HTR-8/SVneo (cell line): ENCODE results near the gene FYB1.
A peak's percentile ranks its signal among the peaks of the same experiment; 100 is the strongest.
"Not testable (repeated sequence)": the region's sequence is repeated elsewhere in the genome, so short reads cannot be mapped to it uniquely, and the experiment has no call there.

Source experiments
- DNase-seq: peaks from one replicate; pipeline ENCODE4 v3.0.0; 2011; ENCODE audit warnings: low spot score, mixed read lengths; ENCODE audit not compliant: insufficient read length
- FAIRE-seq: peaks from 2 replicates; lab custom pipeline; 2011; peaks lifted over from hg19 to GRCh38; lab: Jason Lieb, UNC

The FYB1 gene

GRCh38 chr5:39219437-39219836, at the start of gene FYB1:
TSS of gene FYB1 (minus strand) at chr5:39219563. CDS start at chr5:39202960, 16,603 bp downstream.
- DNase-seq: no peak
- FAIRE-seq: no peak

GRCh38 chr5:39267186-39267585, 47.8 kb upstream of the FYB1 start:
- no peak for FAIRE-seq
- DNase-seq: no peak

DNA sequence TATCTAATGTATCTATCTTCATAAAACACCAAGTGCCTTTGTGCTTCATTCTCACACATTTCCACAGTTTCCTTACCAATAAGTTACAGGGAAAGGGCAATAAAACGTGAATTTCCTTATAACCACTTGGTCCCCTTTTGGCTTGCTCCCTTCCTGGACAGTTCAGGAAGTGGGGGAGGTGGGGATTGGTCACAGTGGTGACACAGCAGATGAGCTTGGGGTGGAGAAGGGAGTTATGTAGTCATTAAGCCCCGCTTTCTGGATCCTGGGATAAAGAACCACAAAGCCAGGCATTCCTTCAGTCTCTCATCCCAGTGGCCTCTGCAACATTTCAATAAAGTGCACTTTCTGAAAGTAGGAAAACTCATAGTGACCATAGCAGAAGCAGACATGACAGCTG, 47.1 kb upstream of the FYB1 start:
- FAIRE-seq (peak; percentile 46), DNase-seq (no peak)

DNA sequence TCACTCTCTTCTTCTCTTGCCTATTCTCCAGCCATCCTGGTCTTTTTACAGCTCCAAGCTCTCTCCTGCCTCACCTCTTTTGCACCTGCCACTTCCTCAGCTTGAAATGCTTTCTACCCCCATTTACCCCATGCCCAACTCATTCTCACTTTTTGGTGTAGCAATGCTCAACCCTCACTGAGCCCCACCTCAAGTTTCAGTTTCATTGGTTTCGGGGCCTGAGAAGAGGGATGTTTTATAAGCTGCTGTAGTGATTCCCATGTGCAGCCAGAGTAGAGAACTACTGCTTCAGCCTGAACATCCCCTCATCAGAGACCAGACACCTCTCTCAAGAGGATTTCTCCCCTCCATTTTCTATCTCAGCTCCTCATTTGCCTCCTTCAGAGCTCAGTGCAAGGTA, 45.2 kb upstream of the FYB1 start:
- no peak for DNase-seq
- no peak for FAIRE-seq

GRCh38 chr5:39262981-39263380, 43.6 kb upstream of the FYB1 start:
- FAIRE-seq (no peak), DNase-seq (no peak)

DNA sequence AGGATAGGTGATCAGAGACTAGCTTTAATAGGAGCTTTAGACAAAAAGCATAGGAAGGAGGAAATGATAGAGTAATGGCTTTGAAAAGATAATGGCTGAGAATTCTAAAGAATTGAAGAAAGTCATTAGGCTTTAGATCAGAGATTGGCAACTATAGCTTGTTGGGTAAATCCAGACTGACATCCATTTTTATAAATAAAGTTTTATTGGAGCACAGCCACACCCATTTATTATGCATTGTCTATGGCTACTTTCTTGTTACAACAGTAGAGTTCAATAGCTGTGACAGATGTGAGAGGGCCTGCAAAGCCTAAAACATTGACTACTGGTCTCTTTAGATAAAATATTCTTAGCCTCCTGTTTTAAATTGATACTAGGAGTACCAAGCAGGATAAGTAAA, 40.7 kb upstream of the FYB1 start:
- no peak for FAIRE-seq
- no peak for DNase-seq

DNA sequence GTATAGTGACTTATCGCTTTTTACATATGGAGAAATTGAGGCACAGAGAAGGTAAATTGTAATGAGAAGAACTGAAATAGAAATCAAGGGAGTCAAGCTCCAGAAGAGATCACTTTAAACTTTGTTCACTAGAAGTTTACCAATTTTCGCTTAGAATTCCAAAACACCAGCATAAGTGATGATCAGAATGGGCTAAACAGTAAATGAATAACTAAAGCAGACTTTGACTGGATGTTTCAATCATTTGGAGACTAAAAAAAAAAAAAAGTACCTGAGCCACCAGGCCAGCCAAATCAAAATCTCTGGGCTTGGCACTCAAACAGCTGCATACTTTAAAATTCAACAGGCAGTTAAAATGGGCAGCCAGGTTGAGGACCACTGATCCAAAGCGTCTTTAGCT, 38.2 kb upstream of the FYB1 start:
- FAIRE-seq (no peak), DNase-seq (no peak)

DNA sequence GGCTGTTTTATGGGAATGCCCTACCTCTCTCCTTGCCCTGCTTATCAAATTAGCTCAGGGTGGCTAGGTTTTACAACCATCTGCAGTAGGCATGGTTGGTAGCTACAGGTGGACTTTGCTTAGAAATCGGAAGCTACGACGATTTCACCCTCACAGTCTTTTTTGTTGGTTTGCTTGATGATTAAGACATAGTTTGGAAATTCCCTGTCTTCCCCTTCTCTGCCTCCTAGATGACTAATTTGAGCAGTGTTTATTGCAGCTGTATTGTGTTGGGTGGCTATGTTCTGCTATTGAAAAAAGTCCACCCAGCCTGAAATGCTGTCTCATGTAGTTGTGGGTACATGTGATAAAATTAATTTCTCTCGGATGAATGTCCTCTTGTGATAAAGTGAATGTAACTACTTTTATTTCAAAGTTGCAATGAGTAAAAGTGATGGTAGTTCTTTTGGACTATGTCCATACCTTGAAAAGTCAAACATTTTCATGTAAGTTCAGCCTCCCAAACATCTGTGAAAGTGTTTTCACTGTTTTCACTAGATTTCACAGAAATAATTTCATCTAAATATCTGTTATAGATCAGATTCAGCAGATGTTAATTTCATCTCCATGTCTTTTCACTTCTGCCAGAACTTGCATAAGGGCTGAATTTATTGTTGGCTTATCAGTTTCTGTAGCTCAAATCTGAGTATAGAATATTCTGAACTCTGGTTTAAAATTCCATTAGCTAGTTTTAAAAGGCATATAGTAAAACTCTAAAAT, 37.3 kb upstream of the FYB1 start:
- FAIRE-seq (peak; percentile 78), DNase-seq (peak; percentile 53)

DNA sequence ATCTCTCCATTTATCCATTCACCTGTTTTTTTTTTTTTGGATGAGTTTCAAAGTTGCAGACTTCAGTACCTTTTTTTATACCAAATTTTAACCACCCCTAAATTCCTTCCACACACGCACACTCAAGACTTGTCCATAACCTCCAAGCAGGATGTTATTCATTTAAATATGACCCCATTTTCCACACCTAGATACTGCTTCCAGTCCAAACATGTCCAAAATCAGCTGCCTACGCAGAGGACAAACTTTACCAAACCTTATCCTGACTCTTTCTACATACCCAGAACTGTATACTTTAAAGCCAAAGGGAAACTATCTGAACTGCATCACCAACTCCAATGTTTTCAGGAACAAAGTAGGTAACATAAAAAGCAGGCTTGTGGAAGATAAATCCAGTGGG, 36.0 kb upstream of the FYB1 start:
- DNase-seq (no peak), FAIRE-seq (no peak)

- DNase-seq (no peak), FAIRE-seq (no peak)
Observed at GRCh38 chr5:39254671-39255070, 35.3 kb upstream of the FYB1 start.

DNA sequence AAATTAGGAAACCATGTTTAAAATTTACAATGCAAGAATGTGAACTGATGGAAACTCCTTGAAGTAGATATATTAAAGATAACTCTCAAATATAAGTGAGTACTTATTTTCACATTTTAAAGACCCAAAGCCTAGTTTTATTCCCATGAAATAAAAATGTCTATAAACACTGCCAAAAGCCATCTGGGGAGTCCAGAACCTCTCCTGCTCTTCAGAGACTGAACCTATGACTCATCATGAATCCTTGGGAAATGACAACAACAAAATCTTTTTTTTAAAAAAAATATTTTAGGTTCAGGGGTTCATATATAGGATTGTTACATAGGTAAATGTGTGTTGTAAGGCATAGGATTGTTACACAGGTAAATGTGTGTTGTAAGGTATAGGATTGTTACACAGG, 33.8 kb upstream of the FYB1 start:
- no peak for DNase-seq

DNA sequence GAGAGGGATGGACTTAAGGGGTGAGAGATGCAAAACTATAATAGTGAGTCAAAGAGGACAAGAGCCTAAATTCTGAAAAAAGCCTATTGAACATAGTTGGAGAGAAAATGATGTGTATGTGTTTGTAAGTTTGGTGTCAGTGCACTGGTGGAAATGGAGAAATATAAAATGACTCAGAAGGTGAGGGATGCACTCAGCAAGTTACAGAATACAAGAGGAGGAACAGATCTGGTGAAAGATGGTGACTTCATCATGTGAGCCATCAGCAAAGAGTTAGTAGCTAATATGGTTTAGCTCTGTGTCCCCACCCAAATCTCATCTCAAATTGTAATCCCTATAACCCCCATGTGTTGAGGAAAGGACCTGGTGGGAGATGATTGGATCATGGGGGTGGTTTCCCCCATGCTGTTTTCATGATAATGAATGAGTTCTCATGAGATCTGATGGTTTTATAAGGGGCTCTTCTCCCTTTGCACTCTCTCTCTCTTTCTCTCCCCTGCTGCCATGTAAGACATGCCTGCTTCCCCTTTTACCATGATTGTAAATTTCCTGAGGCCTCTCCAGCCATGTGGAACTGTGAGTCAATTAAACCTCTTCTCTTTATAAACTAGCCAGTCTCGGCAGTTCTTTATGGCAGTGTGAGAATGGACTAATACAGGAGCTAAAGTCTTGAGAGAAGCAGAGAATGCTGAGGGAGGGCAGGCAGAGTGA, 30.4 kb upstream of the FYB1 start:
- no peak for DNase-seq
- FAIRE-seq: peak; percentile 40

More for the DNA sequence above, 33.8 kb upstream of the FYB1 start:
- FAIRE-seq: peak; percentile 92

DNA sequence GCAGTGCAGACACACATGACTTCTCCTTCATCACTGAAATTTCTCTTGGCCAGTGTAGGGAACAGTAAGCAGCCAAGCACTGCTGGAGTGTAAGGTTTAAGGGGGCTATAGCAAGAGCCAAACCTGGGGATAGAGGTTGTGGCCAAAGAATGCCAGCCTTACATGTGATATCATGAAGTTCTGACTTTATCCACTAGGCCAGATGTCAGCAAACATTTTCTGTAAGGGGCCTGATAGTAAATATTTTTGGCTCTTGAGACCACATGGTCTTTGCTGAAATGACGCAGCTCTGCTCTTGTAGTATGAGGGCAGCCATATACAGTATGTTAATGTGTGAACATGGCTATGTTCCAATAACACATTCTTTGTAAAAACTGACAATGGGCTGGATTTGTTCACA, 29.7 kb upstream of the FYB1 start:
- DNase-seq (no peak), FAIRE-seq (peak; percentile 26)

DNA sequence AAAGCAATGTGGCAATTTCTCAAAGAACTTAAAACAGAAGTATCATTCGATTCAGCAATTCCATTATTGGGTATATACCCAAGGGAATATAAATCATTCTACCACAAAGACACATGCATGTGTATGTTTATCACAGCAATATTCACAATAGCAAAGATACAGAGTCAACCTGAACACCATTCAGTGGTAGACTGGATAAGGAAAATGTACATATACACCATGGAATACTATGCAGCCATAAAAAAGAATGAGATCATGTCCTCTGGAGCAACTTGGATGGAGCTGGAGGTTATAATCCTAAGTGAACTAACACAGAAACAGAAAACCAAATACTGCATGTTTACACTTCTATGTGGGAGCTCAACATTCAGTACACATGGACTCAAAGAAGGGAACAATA, 21.4 kb upstream of the FYB1 start:
- FAIRE-seq (no peak), DNase-seq (no peak)

DNA sequence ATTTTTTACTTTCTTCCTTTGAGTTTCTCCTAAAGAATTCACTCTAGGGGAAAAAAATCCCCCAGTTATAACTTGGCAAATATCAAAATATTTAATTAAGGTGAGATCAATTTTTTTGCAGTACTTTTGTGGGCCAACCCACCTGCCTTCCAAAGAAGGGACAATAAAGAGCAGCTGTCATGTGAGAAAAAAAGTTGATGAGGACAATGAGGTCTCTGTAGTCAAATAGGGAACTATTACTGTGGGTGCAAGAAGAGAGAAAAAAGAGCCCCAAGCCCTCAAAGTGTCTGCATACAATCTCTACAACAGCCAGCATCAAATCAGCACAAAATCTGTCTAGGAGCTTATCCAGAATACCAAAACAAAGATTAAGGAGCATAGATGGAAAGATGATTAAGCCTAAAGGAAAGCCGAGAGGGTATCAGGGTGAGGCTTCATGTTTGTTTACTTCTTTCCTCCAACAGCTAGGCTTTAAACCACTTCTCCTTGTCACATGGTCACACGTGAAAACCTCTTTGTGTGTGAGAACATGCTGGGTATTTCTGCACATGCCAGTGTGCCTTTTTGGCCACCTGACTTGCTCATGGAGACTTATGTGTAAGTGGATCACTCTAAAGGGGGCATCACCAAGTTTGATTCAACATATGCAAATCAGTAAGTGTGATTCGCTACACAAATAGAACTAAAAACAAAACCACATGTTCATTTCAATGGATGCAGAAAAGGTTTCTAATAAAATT, 19.2 kb upstream of the FYB1 start:
- DNase-seq: no peak
- FAIRE-seq: no peak

DNA sequence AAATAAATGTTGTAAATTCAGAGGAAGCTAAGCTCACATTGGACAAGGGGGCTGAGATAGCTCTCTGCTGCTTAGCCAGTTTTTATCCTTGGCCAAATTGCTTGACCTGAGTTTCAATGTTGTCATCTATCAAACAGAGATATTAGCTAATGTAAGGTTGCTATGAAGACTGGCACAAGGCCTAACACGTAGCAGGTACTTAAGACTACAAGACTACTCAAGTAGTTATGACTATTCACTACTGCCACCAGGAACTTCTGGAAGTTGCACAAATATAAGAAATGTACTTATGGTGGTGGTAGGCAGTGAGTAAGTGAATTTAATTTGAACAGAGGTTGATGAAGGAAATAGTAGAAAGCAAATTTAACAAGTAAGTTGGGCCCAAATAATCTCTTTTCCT, 17.4 kb upstream of the FYB1 start:
- no peak for DNase-seq
- FAIRE-seq: peak; percentile 54

DNA sequence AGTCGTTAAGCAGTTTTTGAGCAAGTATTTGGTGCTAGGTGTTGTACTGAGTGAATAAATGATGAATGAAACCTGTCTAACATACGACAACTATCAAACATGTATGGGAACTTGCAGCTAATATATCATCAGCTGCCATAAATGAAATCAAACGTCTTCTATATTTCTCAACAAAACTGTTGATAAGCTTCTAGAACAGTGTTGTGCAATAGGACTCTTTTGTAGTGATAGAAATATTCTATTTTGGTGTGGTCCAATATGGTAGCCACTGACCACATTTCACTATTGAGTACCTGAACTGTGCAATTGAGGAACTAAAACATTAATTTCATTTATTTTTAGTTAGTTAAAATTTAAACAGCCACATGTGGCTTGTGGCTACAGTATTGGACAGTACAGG, 16.3 kb upstream of the FYB1 start:
- DNase-seq (no peak), FAIRE-seq (no peak)

DNA sequence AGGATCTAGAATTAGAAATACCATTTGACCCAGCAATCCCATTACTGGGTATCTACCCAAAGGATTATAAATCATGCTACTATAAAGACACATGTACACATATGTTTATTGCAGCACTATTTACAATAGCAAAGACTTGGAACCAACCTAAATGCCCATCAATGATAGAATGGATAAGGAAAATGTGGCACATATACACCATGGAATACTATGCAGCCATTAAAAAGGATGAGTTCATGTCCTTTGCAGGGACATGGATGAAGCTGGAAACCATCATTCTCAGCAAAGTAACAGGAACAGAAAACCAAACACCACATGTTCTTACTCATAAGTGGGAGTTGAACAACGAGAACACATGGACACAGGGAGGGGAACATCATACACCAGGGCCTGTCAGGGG, 15.1 kb upstream of the FYB1 start:
- not testable (repeated sequence) for FAIRE-seq

DNA sequence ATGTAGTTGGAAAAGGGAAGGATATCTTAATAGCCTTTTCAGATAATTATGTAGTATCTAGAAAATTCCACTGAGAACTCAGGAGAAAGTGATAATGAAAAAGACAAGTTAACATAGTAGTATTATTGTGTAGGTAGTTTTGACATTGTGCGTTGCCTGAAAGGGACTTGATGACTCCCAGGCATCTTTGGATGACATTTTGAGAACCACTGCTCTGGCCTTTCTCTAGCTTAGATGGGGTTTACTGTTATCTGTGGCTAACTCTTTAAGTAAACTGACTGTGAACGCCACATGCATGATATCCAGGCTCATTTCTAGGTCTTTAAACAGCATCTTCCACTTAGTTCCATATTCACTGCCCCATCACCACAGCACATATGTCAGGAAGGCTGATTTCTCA, 14.4 kb upstream of the FYB1 start:
- DNase-seq: no peak
- FAIRE-seq: no peak

More for the DNA sequence above, 15.1 kb upstream of the FYB1 start:
- DNase-seq: not testable (repeated sequence)

- peak; percentile 72 for FAIRE-seq
- DNase-seq: no peak
Observed at GRCh38 chr5:39231705-39232525, 12.6 kb upstream of the FYB1 start.
